Vagina (tissue), 2 donors: Measurements from ENCODE around the gene RBMX2.

Experiments used
- POLR2A ChIP-seq, 2 donors: fragments of 450-650 bp; IDR thresholded peaks; one replicate each; pipeline ENCODE4 v1.6.1; 2017; ENCODE audit warnings: antibody characterized with exemption in 2 of 2, mild to moderate bottlenecking in 2 of 2, moderate library complexity in 2 of 2
- POLR2AphosphoS5 ChIP-seq, 2 donors: sonication (generic); formaldehyde crosslinking; IDR thresholded peaks; one replicate each; pipeline ENCODE4 v1.9.0; 2017; ENCODE audit warnings: antibody characterized with exemption in 2 of 2, mild to moderate bottlenecking in 2 of 2, low read depth in 1 of 2; ENCODE audit not compliant: insufficient read depth in 1 of 2
- TF ChIP-seq, protein P1 (sequence below), 3 experiments: fragments of 450-650 bp in 2 of 3; fragments of 200-600 bp in 1 of 3; sonication (generic) in 1 of 3; IDR thresholded peaks; one replicate each; pipeline ENCODE4 v1.5.1; 2017 to 2019; ENCODE audit warnings: antibody characterized with exemption in 3 of 3, mild to moderate bottlenecking in 2 of 3, moderate library complexity in 2 of 3

DNA sequence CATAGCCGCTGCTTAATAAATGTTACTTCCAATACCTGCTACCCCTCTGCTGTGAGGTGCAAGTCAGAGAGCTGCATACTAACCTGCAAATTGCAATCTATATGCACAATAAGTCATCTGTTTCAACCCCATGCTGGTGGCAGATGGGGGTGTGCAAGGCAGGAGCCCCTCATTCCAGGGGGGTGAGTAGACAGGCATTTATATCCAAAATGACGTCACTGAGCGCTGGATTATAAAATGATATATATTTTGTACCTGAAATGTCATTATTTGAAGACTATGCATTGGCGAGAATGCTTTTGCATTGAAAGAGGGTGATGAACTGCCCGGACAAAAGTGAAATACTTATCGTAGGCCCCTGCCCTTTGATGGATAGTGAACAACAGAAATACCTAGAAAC lies 24.7 kb downstream of the RBMX2 start:
- TF ChIP-seq POLR2A (IDR thresholded peaks at IDR 0.05): no peak
- TF ChIP-seq, protein P1, sequence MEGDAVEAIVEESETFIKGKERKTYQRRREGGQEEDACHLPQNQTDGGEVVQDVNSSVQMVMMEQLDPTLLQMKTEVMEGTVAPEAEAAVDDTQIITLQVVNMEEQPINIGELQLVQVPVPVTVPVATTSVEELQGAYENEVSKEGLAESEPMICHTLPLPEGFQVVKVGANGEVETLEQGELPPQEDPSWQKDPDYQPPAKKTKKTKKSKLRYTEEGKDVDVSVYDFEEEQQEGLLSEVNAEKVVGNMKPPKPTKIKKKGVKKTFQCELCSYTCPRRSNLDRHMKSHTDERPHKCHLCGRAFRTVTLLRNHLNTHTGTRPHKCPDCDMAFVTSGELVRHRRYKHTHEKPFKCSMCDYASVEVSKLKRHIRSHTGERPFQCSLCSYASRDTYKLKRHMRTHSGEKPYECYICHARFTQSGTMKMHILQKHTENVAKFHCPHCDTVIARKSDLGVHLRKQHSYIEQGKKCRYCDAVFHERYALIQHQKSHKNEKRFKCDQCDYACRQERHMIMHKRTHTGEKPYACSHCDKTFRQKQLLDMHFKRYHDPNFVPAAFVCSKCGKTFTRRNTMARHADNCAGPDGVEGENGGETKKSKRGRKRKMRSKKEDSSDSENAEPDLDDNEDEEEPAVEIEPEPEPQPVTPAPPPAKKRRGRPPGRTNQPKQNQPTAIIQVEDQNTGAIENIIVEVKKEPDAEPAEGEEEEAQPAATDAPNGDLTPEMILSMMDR (IDR thresholded peaks at IDR 0.05): no peak
- no peak for TF ChIP-seq POLR2AphosphoS5 (IDR thresholded peaks at IDR 0.05; ENCODE audit: insufficient read depth in 1 of 2, low read depth in 1 of 2)
